Glutamatergic neuron (in vitro differentiated cells): ENCODE results near the gene ADAMTS17. TPM values are rescaled to one million over a fixed set of nuclear protein-coding genes. Genes with fewer than 3 reads are reported as not detected.

Experiments
- DNase-seq: peaks from one replicate; pipeline ENCODE4 v3.0.0; 2022
- H3K27ac Mint-ChIP-seq: one replicate; pipeline ENCODE4 v1.8.0; 2020; ENCODE audit warnings: mild to moderate bottlenecking, mixed read lengths, inconsistent platforms; ENCODE audit not compliant: unreplicated experiment
- H3K27me3 Mint-ChIP-seq: one replicate; pipeline ENCODE4 v1.8.0; 2020; ENCODE audit warnings: mild to moderate bottlenecking, moderate library complexity, mixed read lengths, inconsistent platforms; ENCODE audit not compliant: unreplicated experiment
- H3K36me3 Mint-ChIP-seq: one replicate; pipeline ENCODE4 v1.8.0; 2020; ENCODE audit warnings: mild to moderate bottlenecking, mixed read lengths, inconsistent platforms; ENCODE audit not compliant: unreplicated experiment
- H3K4me1 Mint-ChIP-seq: one replicate; pipeline ENCODE4 v1.8.0; 2020; ENCODE audit warnings: mild to moderate bottlenecking, low read depth, mixed read lengths, inconsistent platforms; ENCODE audit not compliant: unreplicated experiment
- H3K4me3 Mint-ChIP-seq: one replicate; pipeline ENCODE4 v1.8.0; 2020; ENCODE audit warnings: mild to moderate bottlenecking, mixed read lengths, inconsistent platforms; ENCODE audit not compliant: unreplicated experiment
- H3K9me3 Mint-ChIP-seq: one replicate; pipeline ENCODE4 v1.8.0; 2020; ENCODE audit warnings: mild to moderate bottlenecking, moderate library complexity, mixed read lengths, inconsistent platforms; ENCODE audit not compliant: unreplicated experiment
- CTCF ChIP-seq: fragments of 200-600 bp; sonication (generic); IDR thresholded peaks from one replicate; pipeline ENCODE4 v1.5.0; 2021; ENCODE audit not compliant: partially characterized antibody, unreplicated experiment
- total RNA-seq: library from RNA; stranded (reverse); fragmentation: NEBNext Ultra II Directional; extraction: Animal tissue kit (Norgen Biotek cat#: 25700); gene quantifications from one replicate; pipeline ENCODE4 v1.2.1, GENCODE V29; 2021; ENCODE audit not compliant: unreplicated experiment

ADAMTS17 gene
- total RNA-seq, 1 donor from 2014 or later: 6.8 TPM

- Mint-ChIP-seq H3K27ac (no peak overlapping the region), H3K36me3 (peaks cover 16% of the 10 kb centered on the region), H3K27me3 (no peaks in the 10 kb centered on the region), H3K4me1 (peaks cover 1% of the 10 kb centered on the region), H3K4me3 (no peak overlapping the region), H3K9me3 (peaks cover 3% of the 10 kb centered on the region)
- no peak for TF ChIP-seq CTCF
- no peak for DNase-seq
These were observed 293.0 kb downstream of the ADAMTS17 start for GRCh38 chr15:100048736-100049135.

- H3K36me3 Mint-ChIP-seq: peaks cover 16% of the 10 kb centered on the region
- H3K27me3 Mint-ChIP-seq: peaks cover 6% of the 10 kb centered on the region
- H3K4me3 Mint-ChIP-seq: no peak overlapping the region
- DNase-seq: no peak
- no peak for TF ChIP-seq CTCF
- H3K4me1 Mint-ChIP-seq: peaks cover 17% of the 10 kb centered on the region
- peaks cover 8% of the 10 kb centered on the region for H3K9me3 Mint-ChIP-seq
- no peak overlapping the region for H3K27ac Mint-ChIP-seq
These were observed 298.1 kb downstream of the ADAMTS17 start for GRCh38 chr15:100043692-100044091.

GRCh38 chr15:100043068-100043641 is 298.6 kb downstream of the ADAMTS17 start:
- DNase-seq: no peak
- Mint-ChIP-seq H3K36me3 (peaks cover 16% of the 10 kb centered on the region), H3K9me3 (peaks cover 8% of the 10 kb centered on the region), H3K4me3 (no peak overlapping the region), H3K4me1 (peaks cover 17% of the 10 kb centered on the region), H3K27ac (no peak overlapping the region), H3K27me3 (peaks cover 6% of the 10 kb centered on the region)
- TF ChIP-seq CTCF: no peak

GRCh38 chr15:100042558-100042957 is 299.2 kb downstream of the ADAMTS17 start:
- H3K27ac Mint-ChIP-seq: no peak overlapping the region
- H3K4me1 Mint-ChIP-seq: peaks cover 17% of the 10 kb centered on the region

More at GRCh38 chr15:100042558-100042957, 299.2 kb downstream of the ADAMTS17 start:
- no peak for DNase-seq
- peaks cover 8% of the 10 kb centered on the region for H3K9me3 Mint-ChIP-seq
- no peak overlapping the region for H3K4me3 Mint-ChIP-seq
- H3K36me3 Mint-ChIP-seq: peaks cover 10% of the 10 kb centered on the region
- TF ChIP-seq CTCF: no peak
- peaks cover 6% of the 10 kb centered on the region for H3K27me3 Mint-ChIP-seq
